ENCODE results near the gene HUWE1.

DNA sequence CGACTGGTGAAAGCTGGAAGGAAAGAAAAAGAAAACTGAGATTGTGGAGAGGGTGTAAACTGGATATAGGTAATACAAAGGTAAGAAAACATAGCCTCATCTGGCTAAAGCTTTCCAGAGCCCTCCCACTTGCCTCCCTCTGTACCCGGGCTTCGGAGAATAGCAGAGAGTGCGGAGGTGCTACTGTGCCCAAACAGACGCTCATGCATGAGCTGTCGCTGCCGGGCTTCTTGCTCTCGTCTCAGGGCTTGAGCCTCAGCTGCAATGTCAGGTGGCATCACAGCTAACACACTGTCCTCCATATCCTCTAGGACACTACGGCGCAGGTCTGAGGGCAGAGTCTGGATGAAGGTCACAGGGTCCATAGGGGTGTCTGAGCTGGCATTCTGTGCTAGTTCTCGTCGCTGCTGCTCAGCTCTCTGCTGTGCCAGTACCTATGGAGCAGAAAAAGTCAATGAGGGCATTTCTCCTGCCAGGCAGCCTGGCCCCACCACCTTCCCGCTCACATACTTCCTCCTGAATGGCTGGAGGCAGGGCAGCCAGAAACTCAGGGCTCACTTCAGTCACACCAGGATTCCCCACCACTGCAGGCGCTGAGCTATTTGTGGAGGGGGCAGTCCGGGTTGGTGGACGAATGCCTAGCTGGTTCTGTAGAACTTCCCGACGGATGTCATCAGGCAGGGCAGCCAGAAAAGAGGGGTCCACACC, 135.6 kb downstream of the HUWE1 start:
- TF ChIP-seq EED (CRISPR knock-in tag; IDR thresholded peaks at IDR 0.05): no peak
- TF ChIP-seq, protein P1, sequence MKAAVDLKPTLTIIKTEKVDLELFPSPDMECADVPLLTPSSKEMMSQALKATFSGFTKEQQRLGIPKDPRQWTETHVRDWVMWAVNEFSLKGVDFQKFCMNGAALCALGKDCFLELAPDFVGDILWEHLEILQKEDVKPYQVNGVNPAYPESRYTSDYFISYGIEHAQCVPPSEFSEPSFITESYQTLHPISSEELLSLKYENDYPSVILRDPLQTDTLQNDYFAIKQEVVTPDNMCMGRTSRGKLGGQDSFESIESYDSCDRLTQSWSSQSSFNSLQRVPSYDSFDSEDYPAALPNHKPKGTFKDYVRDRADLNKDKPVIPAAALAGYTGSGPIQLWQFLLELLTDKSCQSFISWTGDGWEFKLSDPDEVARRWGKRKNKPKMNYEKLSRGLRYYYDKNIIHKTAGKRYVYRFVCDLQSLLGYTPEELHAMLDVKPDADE (CRISPR knock-in tag; IDR thresholded peaks at IDR 0.05): no peak
- TF ChIP-seq CBX2 (IDR thresholded peaks at IDR 0.05; ENCODE audit: low read depth, low read length): no peak
- TF ChIP-seq CBX2 (CRISPR knock-in tag; IDR thresholded peaks at IDR 0.05; ENCODE audit: low read depth): no peak
- no peak for TF ChIP-seq PHF8 (CRISPR knock-in tag; IDR thresholded peaks at IDR 0.05)
- TF ChIP-seq ZBTB1 (CRISPR knock-in tag; IDR thresholded peaks at IDR 0.05; ENCODE audit: borderline replicate concordance): no peak
- TF ChIP-seq ZNF615 (CRISPR knock-in tag; IDR thresholded peaks at IDR 0.05; ENCODE audit: borderline replicate concordance): no peak
- no peak for TF ChIP-seq NR2F1 (CRISPR knock-in tag; IDR thresholded peaks at IDR 0.05)
- TF ChIP-seq HNRNPLL (IDR thresholded peaks at IDR 0.05; ENCODE audit: low read depth, low read length, poor library complexity, severe bottlenecking): no peak
